Tibial nerve (tissue), 4 donors: Measurements from ENCODE around the gene SGPP2. TPM values are rescaled to one million over a fixed set of nuclear protein-coding genes. Genes with fewer than 3 reads are reported as not detected.

Experiments
- DNase-seq, 2 donors: peaks; one replicate each; pipeline ENCODE4 v3.0.0-alpha.2; 2019; ENCODE audit warnings: low spot score in 2 of 2
- H3K27ac ChIP-seq, 4 donors: fragments of 200-600 bp; sonication (generic) in 3 of 4; one replicate each; pipeline ENCODE4 v1.5.1; 2017 to 2019; ENCODE audit warnings: mild to moderate bottlenecking in 1 of 4
- H3K27me3 ChIP-seq, 2 donors: fragments of 200-600 bp; sonication (generic) in 1 of 2; one replicate each; pipeline versions ENCODE4 v1.5.1 to v1.6.0; 2017 to 2019
- H3K36me3 ChIP-seq, 3 donors: fragments of 200-600 bp; sonication (generic); one replicate each; pipeline ENCODE4 v1.5.1; 2018 to 2019
- H3K4me1 ChIP-seq, 4 donors: fragments of 200-600 bp; sonication (generic) in 3 of 4; one replicate each; pipeline ENCODE4 v1.5.1; 2017 to 2019
- H3K4me3 ChIP-seq, 4 donors: fragments of 200-600 bp; sonication (generic) in 3 of 4; one replicate each; pipeline ENCODE4 v1.5.1; 2017 to 2019; ENCODE audit warnings: mild to moderate bottlenecking in 1 of 4, moderate library complexity in 1 of 4
- H3K9me3 ChIP-seq, 4 donors: fragments of 200-600 bp; sonication (generic) in 3 of 4; one replicate each; pipeline ENCODE4 v1.5.1; 2017 to 2019
- CTCF ChIP-seq, 5 experiments: fragments of 200-600 bp in 3 of 5; fragments of 450-650 bp in 2 of 5; sonication (generic) in 3 of 5; IDR thresholded peaks; one replicate each; pipeline ENCODE4 v1.5.1; 2016 to 2019; ENCODE audit warnings: antibody characterized with exemption in 5 of 5, mild to moderate bottlenecking in 3 of 5, moderate library complexity in 2 of 5
- EP300 ChIP-seq, 2 donors: sonication (generic); formaldehyde crosslinking; IDR thresholded peaks; one replicate each; pipeline ENCODE4 v1.6.1; 2017; ENCODE audit warnings: antibody characterized with exemption in 2 of 2, mild to moderate bottlenecking in 1 of 2
- POLR2A ChIP-seq, 2 donors: fragments of 450-650 bp; IDR thresholded peaks; one replicate each; pipeline ENCODE4 v1.6.1; 2017; ENCODE audit warnings: antibody characterized with exemption in 2 of 2, mild to moderate bottlenecking in 2 of 2, moderate library complexity in 2 of 2
- WGBS, 2 donors: methylation state at CpG; one replicate each; pipeline ENCODE4 v1.1.5; 2018; 5-methylcytosine and 5-hydroxymethylcytosine counted together
- total RNA-seq, 4 donors: library from RNA; depleted of rRNA; stranded (reverse); fragments of >200 nt; gene quantifications; one replicate each; pipeline ENCODE4 v1.1.0, GENCODE V29; 2016

The SGPP2 gene
- total RNA-seq, 4 donors from 2014 or later: not detected

DNA sequence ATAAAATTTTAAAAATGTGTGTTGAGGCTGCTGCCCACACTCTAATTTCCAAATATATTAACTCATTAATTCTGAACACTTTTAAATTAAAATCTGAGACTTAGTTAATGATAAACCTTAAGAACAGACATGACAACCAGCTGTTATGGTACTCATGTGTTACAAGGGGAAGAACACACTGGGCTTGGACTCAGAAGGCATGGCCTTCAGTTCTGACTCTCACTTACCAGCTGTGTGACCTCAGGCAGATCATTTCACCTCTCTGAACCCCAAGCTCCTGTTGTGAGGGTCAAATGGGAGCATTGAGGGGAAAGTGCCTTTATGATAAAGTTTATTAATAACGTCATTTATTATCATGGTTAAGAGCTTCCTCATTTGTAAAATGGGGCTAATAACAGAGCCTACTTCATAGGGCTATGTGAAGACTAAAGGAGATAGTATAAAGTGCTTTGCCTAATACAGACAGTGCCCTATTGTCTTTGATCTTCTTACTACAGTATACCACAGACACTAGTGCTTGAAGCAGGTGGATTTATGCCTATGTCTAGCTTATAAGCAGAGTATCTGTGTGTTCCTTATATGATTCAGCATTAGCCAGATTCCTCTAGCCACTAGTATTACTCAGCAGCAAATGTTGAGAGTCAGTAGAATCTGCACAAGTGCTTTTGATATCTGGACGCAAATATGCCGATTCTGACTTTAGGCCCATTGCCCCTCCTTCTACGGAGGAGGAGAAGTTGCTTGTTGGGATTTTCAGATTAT, 99.6 kb downstream of the SGPP2 start:
- Histone ChIP-seq H3K27me3 (no peaks in the 10 kb centered on the region), H3K4me3 (no peak overlapping the region), H3K27ac (no peak overlapping the region), H3K9me3 (no peaks in the 10 kb centered on the region), H3K36me3 (no peaks in the 10 kb centered on the region), H3K4me1 (no peaks in the 10 kb centered on the region)
- 64 to 77% methylated on average over 4 of the region's 4 CpGs for WGBS, 2 donors
- no peak for DNase-seq
- TF ChIP-seq POLR2A (IDR thresholded peaks at IDR 0.05) (no peak), CTCF (IDR thresholded peaks at IDR 0.05) (no peak), EP300 (IDR thresholded peaks at IDR 0.05) (no peak)

DNA sequence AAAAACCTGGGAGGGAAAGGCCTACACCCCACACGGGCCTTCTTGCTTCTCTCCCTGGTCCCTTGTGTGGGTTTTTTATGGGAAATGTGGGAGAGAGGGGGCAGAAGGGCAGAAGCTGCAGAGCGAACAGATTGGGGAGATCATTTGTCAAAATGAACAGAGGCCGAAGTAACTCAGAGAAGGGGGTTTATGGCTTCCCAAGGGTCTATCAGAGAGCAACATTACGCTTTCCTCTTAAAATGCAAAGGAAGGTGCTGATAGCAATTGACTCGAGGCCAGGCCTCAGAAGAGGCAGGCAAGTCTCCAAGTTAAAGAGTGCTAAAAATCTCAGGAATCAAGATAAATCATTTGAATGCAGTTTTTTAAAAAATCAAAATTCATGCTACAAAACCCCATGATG, 101.5 kb downstream of the SGPP2 start:
- no peak for DNase-seq
- no peaks in the 10 kb centered on the region for H3K27me3 ChIP-seq
- H3K36me3 ChIP-seq: no peaks in the 10 kb centered on the region
- TF ChIP-seq POLR2A (IDR thresholded peaks at IDR 0.05): no peak
- H3K9me3 ChIP-seq: no peaks in the 10 kb centered on the region
- WGBS, 2 donors: 41 to 51% methylated on average over 5 of the region's 5 CpGs
- no peak overlapping the region for H3K4me3 ChIP-seq
- H3K27ac ChIP-seq: no peak overlapping the region
- no peaks in the 10 kb centered on the region for H3K4me1 ChIP-seq

- 90 to 94% methylated on average over 7 of the region's 7 CpGs for WGBS, 2 donors
- DNase-seq: no peak
- no peaks in the 10 kb centered on the region for H3K9me3 ChIP-seq
- no peaks in the 10 kb centered on the region for H3K27me3 ChIP-seq
- no peaks in the 10 kb centered on the region for H3K4me1 ChIP-seq
- H3K4me3 ChIP-seq: no peak overlapping the region
- H3K27ac ChIP-seq: no peak overlapping the region
- no peaks in the 10 kb centered on the region for H3K36me3 ChIP-seq
- TF ChIP-seq EP300 (IDR thresholded peaks at IDR 0.05) (no peak), CTCF (IDR thresholded peaks at IDR 0.05) (no peak), POLR2A (IDR thresholded peaks at IDR 0.05) (no peak)
Observed at GRCh38 chr2:222526480-222527277, 102.3 kb downstream of the SGPP2 start.

DNA sequence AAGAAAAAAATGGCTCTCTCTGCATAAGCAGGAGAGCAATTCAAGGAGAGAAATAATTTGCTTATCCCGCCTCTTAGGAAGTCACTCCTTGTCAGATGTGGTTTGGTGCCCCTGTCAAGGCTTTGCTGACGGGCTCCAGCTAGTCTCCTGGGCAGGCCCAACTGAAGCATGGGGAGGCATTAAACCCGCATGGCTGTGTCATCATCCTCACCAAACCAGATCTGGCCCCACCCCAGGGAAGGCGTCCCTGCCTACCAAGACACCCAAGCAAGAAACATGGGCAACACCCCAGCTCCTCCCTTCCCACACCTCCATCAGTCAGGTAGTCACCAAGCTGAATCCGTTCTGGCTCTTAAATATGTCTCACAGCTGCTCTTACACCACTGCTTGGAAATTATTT, 108.0 kb downstream of the SGPP2 start:
- 88 to 93% methylated on average over 5 of the region's 5 CpGs for WGBS, 2 donors
- DNase-seq: no peak
- Histone ChIP-seq H3K4me3 (no peak overlapping the region), H3K27ac (no peak overlapping the region), H3K27me3 (no peaks in the 10 kb centered on the region), H3K9me3 (no peaks in the 10 kb centered on the region), H3K36me3 (no peaks in the 10 kb centered on the region), H3K4me1 (no peaks in the 10 kb centered on the region)
- TF ChIP-seq EP300 (IDR thresholded peaks at IDR 0.05) (no peak), POLR2A (IDR thresholded peaks at IDR 0.05) (no peak), CTCF (IDR thresholded peaks at IDR 0.05) (no peak)

DNA sequence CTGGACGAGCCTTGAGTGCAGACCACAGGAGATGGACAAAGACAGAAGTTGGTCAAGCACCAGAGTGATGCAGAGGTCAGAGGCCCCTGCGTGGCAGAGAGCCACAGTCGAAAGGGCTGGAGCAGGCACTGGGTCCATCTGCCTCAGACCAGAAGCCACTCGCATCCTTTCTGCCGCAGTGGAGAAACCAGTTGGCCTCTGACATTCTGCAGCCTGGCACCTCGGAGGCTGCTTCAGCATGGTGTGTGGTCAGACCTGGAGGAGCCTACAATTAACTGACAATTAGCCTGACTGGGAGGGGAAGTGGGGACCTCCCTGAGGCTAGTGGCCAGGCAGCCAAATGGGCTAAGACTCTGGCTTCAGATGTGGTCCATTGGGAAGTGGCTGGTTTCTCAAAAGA, 111.1 kb downstream of the SGPP2 start:
- DNase-seq: no peak
- WGBS, 2 donors: 28 to 57% methylated on average over 6 of the region's 6 CpGs
- Histone ChIP-seq H3K27me3 (peaks cover 0 to 7% of the 10 kb centered on the region in 2 donors), H3K4me3 (no peak overlapping the region), H3K4me1 (no peaks in the 10 kb centered on the region), H3K27ac (no peak overlapping the region), H3K9me3 (no peaks in the 10 kb centered on the region), H3K36me3 (no peaks in the 10 kb centered on the region)
- no peak for TF ChIP-seq CTCF (IDR thresholded peaks at IDR 0.05)
- no peak for TF ChIP-seq EP300 (IDR thresholded peaks at IDR 0.05)
- no peak for TF ChIP-seq POLR2A (IDR thresholded peaks at IDR 0.05)
